GM21367 (cell line): ENCODE measurements around the gene CNBP.
"Not testable (repeated sequence)": the region's sequence is repeated elsewhere in the genome, so short reads cannot be mapped to it uniquely, and the experiment has no call there.

Source experiments
- ATAC-seq: cut with Tn5 transposase; IDR thresholded peaks from one replicate; pipeline ENCODE4 v1.9.1; 2021; ENCODE audit not compliant: unreplicated experiment

The CNBP gene

GRCh38 chr3:129185783-129186182, 2.1 kb upstream of the CNBP start:
- ATAC-seq, result no peak

DNA sequence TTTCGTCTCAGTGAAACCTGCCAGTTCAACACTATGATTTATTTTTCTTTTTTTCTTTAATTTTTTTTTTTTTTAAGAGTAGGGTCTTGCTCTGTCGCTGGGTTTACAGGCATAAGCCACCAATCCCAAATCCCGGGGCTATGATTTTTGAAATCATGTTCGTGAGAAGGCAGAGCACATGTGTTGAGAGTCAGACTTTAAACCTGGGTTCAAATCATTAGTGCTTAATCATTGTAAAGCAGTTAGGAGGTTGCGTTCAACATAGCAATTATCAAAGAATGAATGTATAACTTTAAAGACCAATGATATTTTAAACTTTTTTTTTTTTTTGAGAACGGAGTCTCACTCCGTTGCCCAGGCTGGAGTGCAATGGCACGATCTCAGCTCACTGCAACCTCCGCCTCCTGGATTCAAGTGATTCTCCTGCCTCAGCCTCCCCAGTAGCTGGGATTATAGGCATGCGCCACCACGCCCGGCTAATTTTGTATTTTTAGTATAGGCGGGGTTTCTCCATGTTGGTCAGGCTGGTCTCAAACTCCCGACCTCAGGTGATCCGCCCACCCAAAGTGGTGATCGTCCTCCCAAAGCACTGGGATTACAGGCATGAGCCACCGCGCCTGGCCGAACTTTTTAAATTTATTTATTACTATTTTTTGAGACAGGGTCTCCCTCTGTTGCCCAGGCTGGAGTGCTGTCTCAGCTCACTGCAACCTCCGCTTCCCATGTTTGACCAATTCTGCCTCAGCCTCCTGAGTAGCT, 1.3 kb upstream of the CNBP start:
- not testable (repeated sequence) for ATAC-seq

DNA sequence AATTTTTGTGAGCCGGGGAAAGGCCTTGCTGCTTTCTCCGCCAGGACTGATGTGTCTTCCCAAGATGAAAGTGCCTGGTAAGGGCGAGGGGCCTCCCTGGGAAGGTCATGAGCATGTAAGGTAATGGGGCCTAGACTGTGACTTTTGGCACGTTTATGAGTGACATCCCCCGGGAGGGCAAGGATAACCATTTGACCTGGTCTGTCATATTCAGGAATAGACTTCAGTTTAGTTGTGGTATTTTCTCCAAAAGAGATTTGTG, 631 bp upstream of the CNBP start:
- ATAC-seq, result no peak

DNA sequence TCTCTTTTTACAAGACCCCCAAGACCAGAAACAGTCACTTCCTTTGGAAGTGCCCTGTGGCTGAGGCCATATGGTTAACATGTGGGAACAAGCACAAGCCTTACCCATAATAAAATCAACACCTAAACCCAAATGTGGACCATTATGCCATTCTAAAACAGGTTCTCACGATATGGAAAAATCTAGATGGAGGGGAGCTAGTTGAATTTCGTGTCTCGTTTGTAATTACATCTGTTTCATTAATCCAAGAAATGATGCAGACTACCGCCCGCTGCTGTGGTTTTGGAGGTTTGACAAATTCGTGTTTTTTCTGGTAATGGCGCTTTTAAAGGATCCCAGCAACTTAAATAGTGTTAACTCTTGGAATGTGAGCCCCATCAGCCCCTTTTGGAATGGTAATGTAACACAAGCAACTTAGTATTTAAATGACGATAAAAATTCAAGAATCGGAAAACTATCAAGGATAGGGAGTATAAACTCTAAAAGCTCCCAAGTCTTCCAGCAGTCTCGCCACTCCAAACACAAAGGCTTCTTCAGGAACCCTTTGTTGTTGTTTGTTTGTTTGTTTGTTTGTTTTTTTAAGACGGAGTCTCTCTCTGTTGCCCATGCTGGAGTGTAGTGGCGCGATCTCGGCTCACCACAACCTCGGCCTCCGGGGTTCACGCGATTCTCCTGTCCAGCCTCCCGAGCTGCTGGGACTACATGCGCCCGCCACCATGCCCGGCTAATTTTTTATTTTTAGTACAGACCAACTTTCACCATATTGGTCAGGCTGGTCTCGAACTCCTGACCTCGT, 1.1 kb downstream of the CNBP start:
- ATAC-seq, result no peak

DNA sequence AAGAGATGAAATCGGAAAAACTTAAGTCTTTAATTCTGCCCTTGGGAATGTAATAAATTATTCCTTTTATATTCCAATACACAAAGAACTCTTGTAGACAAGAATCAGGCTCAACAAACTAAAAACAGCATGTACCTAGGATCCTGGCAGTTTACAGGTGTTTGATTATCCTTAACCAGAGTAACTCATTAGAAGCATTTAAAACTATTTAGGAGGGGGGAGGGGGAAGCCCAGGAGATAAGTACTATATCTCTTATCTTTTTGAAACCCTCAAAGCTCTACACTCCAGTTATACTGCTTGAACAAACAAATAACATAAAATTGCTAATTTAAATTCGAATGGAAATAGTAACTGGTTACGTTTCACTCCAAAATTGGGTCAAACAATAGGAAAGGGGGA, 1.9 kb downstream of the CNBP start:
- no peak for ATAC-seq

- no peak for ATAC-seq
Measured at GRCh38 chr3:129180461-129180860, 3.2 kb downstream of the CNBP start.

- ATAC-seq, result no peak
Measured at GRCh38 chr3:129176051-129176450, 7.6 kb downstream of the CNBP start.

GRCh38 chr3:129173725-129174124, 10.0 kb downstream of the CNBP start:
- no peak for ATAC-seq

DNA sequence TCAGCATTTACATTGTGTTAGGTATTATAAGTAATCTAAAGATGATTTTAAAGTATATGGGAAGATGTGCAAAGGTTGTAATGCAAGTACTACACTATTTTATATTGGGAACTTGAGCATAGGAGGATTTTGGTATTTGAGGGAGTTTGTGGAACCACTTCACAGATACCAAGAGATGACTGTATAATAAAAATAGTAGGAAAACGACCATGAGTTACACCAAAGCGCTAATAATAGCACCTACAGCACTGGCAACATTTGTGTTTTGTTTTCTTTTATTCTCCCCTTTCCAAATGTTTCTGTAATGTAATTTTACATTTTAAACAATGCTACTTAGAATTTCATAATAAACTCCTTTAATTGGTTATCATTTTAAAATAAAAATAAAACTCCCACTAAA, 10.5 kb downstream of the CNBP start:
- ATAC-seq, result no peak

- no peak for ATAC-seq
Measured at GRCh38 chr3:129166579-129167332, 16.9 kb downstream of the CNBP start.

DNA sequence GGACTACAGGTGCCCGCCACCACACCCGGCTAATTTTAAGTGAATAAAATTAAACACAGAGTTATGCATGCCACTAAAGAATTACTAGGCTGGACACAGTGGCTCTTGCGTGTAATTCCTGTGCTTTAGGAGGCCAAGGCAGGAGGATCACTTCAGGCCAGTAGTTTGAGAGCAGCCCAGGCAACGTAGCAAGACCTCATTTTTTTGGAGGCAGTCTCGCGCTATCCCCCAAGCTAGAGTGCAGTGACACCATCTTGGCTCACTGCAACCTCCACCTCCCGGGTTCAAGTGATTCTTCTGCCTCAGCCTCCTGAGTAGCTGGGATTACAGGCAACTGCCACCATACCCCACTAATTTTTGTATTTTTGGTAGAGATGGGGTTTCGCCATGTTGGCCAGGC, 18.1 kb downstream of the CNBP start:
- not testable (repeated sequence) for ATAC-seq

GRCh38 chr3:129164500-129164899, 19.2 kb downstream of the CNBP start:
- no peak for ATAC-seq

- ATAC-seq, result no peak
Measured at GRCh38 chr3:129162729-129163579, 20.7 kb downstream of the CNBP start.

GRCh38 chr3:129161860-129162271, 21.8 kb downstream of the CNBP start:
- ATAC-seq, result no peak

GRCh38 chr3:129160891-129161859, 22.5 kb downstream of the CNBP start, which contains the start of gene ISY1:
ISY1 (minus strand) TSS chr3:129161063; CDS start chr3:129160975, 88 bp downstream.
- peak; percentile 64 for ATAC-seq

DNA sequence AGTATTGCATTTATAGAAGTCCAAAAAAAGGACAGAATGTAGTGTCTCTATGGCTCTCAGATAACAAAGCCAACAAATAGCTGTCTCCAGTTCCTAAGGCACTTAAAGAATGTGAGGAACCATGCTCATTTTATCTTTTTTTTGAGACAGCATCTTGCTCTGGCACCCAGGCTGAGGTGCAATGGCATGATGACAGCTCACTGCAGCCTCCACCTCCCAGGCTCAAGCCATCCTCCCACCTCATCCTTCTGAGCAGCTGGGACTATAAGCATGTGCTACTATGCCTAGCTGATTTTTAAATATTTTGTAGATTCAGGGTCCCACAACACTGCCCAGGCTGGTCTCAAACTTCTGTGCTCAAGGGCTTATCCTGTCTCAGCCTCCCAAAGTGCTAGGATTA, 38.9 kb downstream of the CNBP start:
- ATAC-seq, result no peak

- ATAC-seq, result not testable (repeated sequence)
Measured at GRCh38 chr3:129141011-129141410, 42.7 kb downstream of the CNBP start.

DNA sequence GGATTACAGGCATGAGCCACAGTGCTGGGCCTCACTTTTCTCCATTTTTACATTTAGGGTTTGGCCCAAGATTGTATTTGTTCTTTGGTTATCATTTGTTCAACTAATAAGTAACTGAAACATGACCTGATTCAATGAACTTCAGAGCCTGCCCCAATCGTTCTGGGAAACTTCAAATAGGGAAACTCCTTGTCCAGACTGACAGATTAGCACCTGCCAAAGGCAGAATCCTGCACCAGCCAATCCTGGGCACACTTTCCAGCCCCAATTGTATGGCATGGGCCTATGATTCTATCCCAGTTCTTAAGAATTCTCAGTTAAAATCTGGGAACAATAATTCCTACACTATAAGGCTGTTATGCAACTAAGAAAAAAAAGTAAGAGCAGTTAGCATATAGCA, 43.8 kb downstream of the CNBP start:
- ATAC-seq, result no peak

DNA sequence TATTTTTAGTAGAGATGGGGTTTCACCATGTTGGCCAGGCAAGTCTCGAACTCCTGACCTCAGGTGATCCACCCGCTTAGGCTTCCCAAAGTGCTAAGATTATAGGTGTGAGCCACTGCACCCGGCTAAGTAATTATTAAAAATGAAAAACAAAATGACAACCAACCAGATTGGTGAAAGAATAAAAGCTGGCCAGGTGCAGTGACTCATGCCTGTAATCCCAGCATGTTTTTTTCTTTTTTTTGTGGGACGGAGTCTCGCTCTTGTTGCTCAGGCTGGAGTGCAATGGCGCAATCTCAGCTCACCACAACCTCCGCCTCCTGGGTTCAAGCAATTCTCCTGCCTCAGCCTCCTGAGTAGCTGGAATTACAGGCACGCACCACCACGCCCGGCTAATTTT, 47.4 kb downstream of the CNBP start:
- not testable (repeated sequence) for ATAC-seq
